ENCODE data around the gene BMP8A. TPM values are rescaled to one million over a fixed set of nuclear protein-coding genes. Genes with fewer than 3 reads are reported as not detected.
"Not testable (repeated sequence)": the region's sequence is repeated elsewhere in the genome, so short reads cannot be mapped to it uniquely, and the experiment has no call there.

BMP8A gene
- total and polyA plus RNA-seq, 9 donors, result 0.14 to 1.1 (median 0.40) TPM

- peaks cover 79% of the 10 kb centered on the region for H3K36me3 ChIP-seq (ENCODE audit: control insufficient read depth, insufficient read depth, low read length)
- H3K4me1 ChIP-seq (ENCODE audit: control insufficient read depth, insufficient read depth, low read length), result no peaks in the 10 kb centered on the region
- no peak overlapping the region for H3K4me3 ChIP-seq (ENCODE audit: low read length)
- H3K27me3 ChIP-seq (ENCODE audit: control insufficient read depth, insufficient read depth, low read length), result no peaks in the 10 kb centered on the region
- no peaks in the 10 kb centered on the region for H3K9me3 ChIP-seq (replicated peaks; ENCODE audit: control insufficient read depth, low read depth, low read length)
- 60% methylated on average over 1 of the region's 1 CpG for WGBS (ENCODE audit: insufficient coverage)
- no peak for DNase-seq
- no peak overlapping the region for H3K27ac ChIP-seq (ENCODE audit: low read length)
Observed at GRCh38 chr1:39462074-39462473, 29.4 kb upstream of the BMP8A start.

- no peaks in the 10 kb centered on the region for H3K4me1 ChIP-seq (ENCODE audit: control insufficient read depth, insufficient read depth, low read length)
- H3K27ac ChIP-seq (ENCODE audit: low read length), result no peak overlapping the region
- H3K36me3 ChIP-seq (ENCODE audit: control insufficient read depth, insufficient read depth, low read length), result peaks cover 70% of the 10 kb centered on the region
- DNase-seq, result no peak
- no peaks in the 10 kb centered on the region for H3K9me3 ChIP-seq (replicated peaks; ENCODE audit: control insufficient read depth, low read depth, low read length)
- WGBS (ENCODE audit: insufficient coverage), result no CpG with 5 or more reads among the region's 3 CpGs
- no peak overlapping the region for H3K4me3 ChIP-seq (ENCODE audit: low read length)
- no peaks in the 10 kb centered on the region for H3K27me3 ChIP-seq (ENCODE audit: control insufficient read depth, insufficient read depth, low read length)
Observed at GRCh38 chr1:39466413-39467107, 24.9 kb upstream of the BMP8A start.

- not testable (repeated sequence) for H3K4me1 ChIP-seq (ENCODE audit: control insufficient read depth, insufficient read depth, low read length); H3K27me3 ChIP-seq (ENCODE audit: control insufficient read depth, insufficient read depth, low read length); H3K27ac ChIP-seq (ENCODE audit: low read length); H3K4me3 ChIP-seq (ENCODE audit: low read length); H3K9me3 ChIP-seq (replicated peaks; ENCODE audit: control insufficient read depth, low read depth, low read length)
- H3K36me3 ChIP-seq (ENCODE audit: control insufficient read depth, insufficient read depth, low read length), result peaks cover 68% of the 10 kb centered on the region
- WGBS (ENCODE audit: insufficient coverage), result 40% methylated on average over 1 of the region's 16 CpGs
- peak; percentile 37 for DNase-seq
Observed at GRCh38 chr1:39467108-39467720, 24.2 kb upstream of the BMP8A start.

GRCh38 chr1:39469150-39469549 lies 22.3 kb upstream of the BMP8A start:
- Histone ChIP-seq H3K36me3 (ENCODE audit: control insufficient read depth, insufficient read depth, low read length) (peaks cover 69% of the 10 kb centered on the region), H3K4me3 (ENCODE audit: low read length) (no peak overlapping the region), H3K27me3 (ENCODE audit: control insufficient read depth, insufficient read depth, low read length) (no peaks in the 10 kb centered on the region), H3K4me1 (ENCODE audit: control insufficient read depth, insufficient read depth, low read length) (no peaks in the 10 kb centered on the region), H3K27ac (ENCODE audit: low read length) (no peak overlapping the region), H3K9me3 (replicated peaks; ENCODE audit: control insufficient read depth, low read depth, low read length) (no peaks in the 10 kb centered on the region)
- DNase-seq, result no peak
- 78% methylated on average over 3 of the region's 3 CpGs for WGBS (ENCODE audit: insufficient coverage)

GRCh38 chr1:39470040-39470439 lies 21.4 kb upstream of the BMP8A start:
- Histone ChIP-seq H3K36me3 (ENCODE audit: control insufficient read depth, insufficient read depth, low read length) (peaks cover 73% of the 10 kb centered on the region), H3K27ac (ENCODE audit: low read length) (no peak overlapping the region), H3K4me3 (ENCODE audit: low read length) (no peak overlapping the region), H3K9me3 (replicated peaks; ENCODE audit: control insufficient read depth, low read depth, low read length) (no peaks in the 10 kb centered on the region), H3K4me1 (ENCODE audit: control insufficient read depth, insufficient read depth, low read length) (no peaks in the 10 kb centered on the region), H3K27me3 (ENCODE audit: control insufficient read depth, insufficient read depth, low read length) (no peaks in the 10 kb centered on the region)
- no peak for DNase-seq

- no peak overlapping the region for H3K4me3 ChIP-seq (ENCODE audit: low read length)
- H3K4me1 ChIP-seq (ENCODE audit: control insufficient read depth, insufficient read depth, low read length), result no peaks in the 10 kb centered on the region
- WGBS (ENCODE audit: insufficient coverage), result 85% methylated on average over 4 of the region's 7 CpGs
- no peaks in the 10 kb centered on the region for H3K27me3 ChIP-seq (ENCODE audit: control insufficient read depth, insufficient read depth, low read length)
- H3K27ac ChIP-seq (ENCODE audit: low read length), result no peak overlapping the region
- DNase-seq, result no peak
- no peaks in the 10 kb centered on the region for H3K9me3 ChIP-seq (replicated peaks; ENCODE audit: control insufficient read depth, low read depth, low read length)
- peaks cover 67% of the 10 kb centered on the region for H3K36me3 ChIP-seq (ENCODE audit: control insufficient read depth, insufficient read depth, low read length)
Observed at GRCh38 chr1:39472826-39473225, 18.6 kb upstream of the BMP8A start.

- H3K27me3 ChIP-seq (ENCODE audit: control insufficient read depth, insufficient read depth, low read length), result no peaks in the 10 kb centered on the region
- WGBS (ENCODE audit: insufficient coverage), result no CpG with 5 or more reads among the region's 4 CpGs
- peaks cover 2% of the 10 kb centered on the region for H3K4me1 ChIP-seq (ENCODE audit: control insufficient read depth, insufficient read depth, low read length)
- no peak overlapping the region for H3K4me3 ChIP-seq (ENCODE audit: low read length)
- H3K9me3 ChIP-seq (replicated peaks; ENCODE audit: control insufficient read depth, low read depth, low read length), result no peaks in the 10 kb centered on the region
- no peak for DNase-seq
- no peak overlapping the region for H3K27ac ChIP-seq (ENCODE audit: low read length)
- peaks cover 64% of the 10 kb centered on the region for H3K36me3 ChIP-seq (ENCODE audit: control insufficient read depth, insufficient read depth, low read length)
Observed at GRCh38 chr1:39473324-39473723, 18.1 kb upstream of the BMP8A start.

GRCh38 chr1:39474810-39475209 lies 16.6 kb upstream of the BMP8A start:
- no peak for DNase-seq
- no peak overlapping the region for H3K27ac ChIP-seq (ENCODE audit: low read length)
- 79% methylated on average over 3 of the region's 4 CpGs for WGBS (ENCODE audit: insufficient coverage)

GRCh38 chr1:39475551-39475950 lies 15.9 kb upstream of the BMP8A start:
- H3K4me3 ChIP-seq (ENCODE audit: low read length); H3K27ac ChIP-seq (ENCODE audit: low read length); DNase-seq; H3K4me1 ChIP-seq (ENCODE audit: control insufficient read depth, insufficient read depth, low read length); H3K27me3 ChIP-seq (ENCODE audit: control insufficient read depth, insufficient read depth, low read length); H3K9me3 ChIP-seq (replicated peaks; ENCODE audit: control insufficient read depth, low read depth, low read length): not testable (repeated sequence)
- WGBS (ENCODE audit: insufficient coverage), result 88% methylated on average over 1 of the region's 1 CpG
- H3K36me3 ChIP-seq (ENCODE audit: control insufficient read depth, insufficient read depth, low read length), result peaks cover 56% of the 10 kb centered on the region

More at GRCh38 chr1:39474810-39475209, 16.6 kb upstream of the BMP8A start:
- Histone ChIP-seq H3K36me3 (ENCODE audit: control insufficient read depth, insufficient read depth, low read length) (peaks cover 53% of the 10 kb centered on the region), H3K27me3 (ENCODE audit: control insufficient read depth, insufficient read depth, low read length) (no peaks in the 10 kb centered on the region), H3K4me1 (ENCODE audit: control insufficient read depth, insufficient read depth, low read length) (peaks cover 2% of the 10 kb centered on the region), H3K9me3 (replicated peaks; ENCODE audit: control insufficient read depth, low read depth, low read length) (no peaks in the 10 kb centered on the region), H3K4me3 (ENCODE audit: low read length) (no peak overlapping the region)

GRCh38 chr1:39478126-39478915 lies 13.1 kb upstream of the BMP8A start:
- Histone ChIP-seq H3K4me3 (ENCODE audit: low read length) (no peak overlapping the region), H3K27me3 (ENCODE audit: control insufficient read depth, insufficient read depth, low read length) (no peaks in the 10 kb centered on the region), H3K36me3 (ENCODE audit: control insufficient read depth, insufficient read depth, low read length) (peaks cover 52% of the 10 kb centered on the region), H3K9me3 (replicated peaks; ENCODE audit: control insufficient read depth, low read depth, low read length) (no peaks in the 10 kb centered on the region), H3K4me1 (ENCODE audit: control insufficient read depth, insufficient read depth, low read length) (peaks cover 2% of the 10 kb centered on the region), H3K27ac (ENCODE audit: low read length) (no peak overlapping the region)
- 43% methylated on average over 4 of the region's 5 CpGs for WGBS (ENCODE audit: insufficient coverage)
- no peak for DNase-seq
